OCI-LY1 (cell line): ENCODE measurements around the gene AGER.

ENCODE experiments used
- EZH2 ChIP-seq: fragments of 200-600 bp; sonication (generic), shearing (Covaris generic); IDR thresholded peaks from 2 replicates; pipeline ENCODE4 v1.8.0; 2017; ENCODE audit warnings: borderline replicate concordance, mixed run types, mild to moderate bottlenecking, antibody characterized with exemption, low read length, moderate library complexity, mixed read lengths
- TF ChIP-seq, protein P1 (sequence below): fragments of 200-600 bp; sonication (generic), shearing (Covaris generic); IDR thresholded peaks from 2 replicates; pipeline ENCODE4 v1.5.1; 2017; ENCODE audit warnings: mild to moderate bottlenecking, antibody characterized with exemption, low read length, moderate library complexity, mixed read lengths

DNA sequence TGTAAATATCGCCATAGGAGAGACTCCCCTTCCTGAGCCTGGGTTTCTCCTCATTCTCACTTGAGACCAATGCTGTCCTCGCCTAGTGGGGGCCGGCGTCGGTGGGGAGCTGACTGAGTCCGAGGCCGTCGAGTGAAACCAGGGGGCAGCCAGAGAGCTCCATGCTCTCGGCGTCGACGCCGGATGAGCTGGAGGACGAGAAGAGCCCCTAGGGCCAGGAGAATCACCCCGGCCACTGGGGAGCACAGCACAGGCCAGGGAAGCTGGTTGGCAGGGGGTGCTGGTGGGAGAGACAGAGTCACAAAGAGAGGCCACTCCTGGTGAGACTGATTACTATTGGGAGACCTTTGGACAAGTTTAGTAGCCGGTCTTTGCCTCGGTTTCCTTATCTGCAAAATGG lies 14.8 kb upstream of the AGER start:
- TF ChIP-seq, protein P1, sequence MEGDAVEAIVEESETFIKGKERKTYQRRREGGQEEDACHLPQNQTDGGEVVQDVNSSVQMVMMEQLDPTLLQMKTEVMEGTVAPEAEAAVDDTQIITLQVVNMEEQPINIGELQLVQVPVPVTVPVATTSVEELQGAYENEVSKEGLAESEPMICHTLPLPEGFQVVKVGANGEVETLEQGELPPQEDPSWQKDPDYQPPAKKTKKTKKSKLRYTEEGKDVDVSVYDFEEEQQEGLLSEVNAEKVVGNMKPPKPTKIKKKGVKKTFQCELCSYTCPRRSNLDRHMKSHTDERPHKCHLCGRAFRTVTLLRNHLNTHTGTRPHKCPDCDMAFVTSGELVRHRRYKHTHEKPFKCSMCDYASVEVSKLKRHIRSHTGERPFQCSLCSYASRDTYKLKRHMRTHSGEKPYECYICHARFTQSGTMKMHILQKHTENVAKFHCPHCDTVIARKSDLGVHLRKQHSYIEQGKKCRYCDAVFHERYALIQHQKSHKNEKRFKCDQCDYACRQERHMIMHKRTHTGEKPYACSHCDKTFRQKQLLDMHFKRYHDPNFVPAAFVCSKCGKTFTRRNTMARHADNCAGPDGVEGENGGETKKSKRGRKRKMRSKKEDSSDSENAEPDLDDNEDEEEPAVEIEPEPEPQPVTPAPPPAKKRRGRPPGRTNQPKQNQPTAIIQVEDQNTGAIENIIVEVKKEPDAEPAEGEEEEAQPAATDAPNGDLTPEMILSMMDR, result no peak
- TF ChIP-seq EZH2, result no peak
